Activated naive CD4-positive, alpha-beta T cell treated with anti-CD3 and anti-CD28 coated beads, Interleukin-2, amount 10 ng/mL, durations not matched to agents 7 days and 5 days (primary cell): ENCODE results near the gene KLHL22.

ENCODE experiments used
- CTCF ChIA-PET: fragments of 350-600 bp; sonication (Branson Sonifier 250); formaldehyde crosslinking; loops from one replicate; lab custom pipeline; 2021; ENCODE audit warnings: antibody characterized with exemption; lab: Charles Lee
- DNase-seq: peaks from one replicate; pipeline ENCODE4 v3.0.0-alpha.2; 2020
- H3K27ac Mint-ChIP-seq: one replicate; pipeline ENCODE4 v1.8.0; 2021; ENCODE audit warnings: mild to moderate bottlenecking, moderate library complexity, mixed read lengths
- H3K27me3 Mint-ChIP-seq: one replicate; pipeline ENCODE4 v1.8.0; 2021; ENCODE audit warnings: mild to moderate bottlenecking, mixed read lengths
- H3K36me3 Mint-ChIP-seq: one replicate; pipeline ENCODE4 v1.8.0; 2021; ENCODE audit warnings: mixed read lengths
- H3K4me1 Mint-ChIP-seq: one replicate; pipeline ENCODE4 v1.8.0; 2021; ENCODE audit warnings: mixed read lengths
- H3K4me3 Mint-ChIP-seq: one replicate; pipeline ENCODE4 v1.8.0; 2021; ENCODE audit warnings: mild to moderate bottlenecking, moderate library complexity, mixed read lengths
- H3K9me3 Mint-ChIP-seq: one replicate; pipeline ENCODE4 v1.8.0; 2021; ENCODE audit warnings: mixed read lengths

Gene KLHL22

GRCh38 chr22:20531154-20531403 lies 35.5 kb upstream of the KLHL22 start:
- no peak overlapping the region for H3K27ac Mint-ChIP-seq
- H3K36me3 Mint-ChIP-seq = peaks cover 39% of the 10 kb centered on the region
- DNase-seq = no peak
- no peaks in the 10 kb centered on the region for H3K27me3 Mint-ChIP-seq
- CTCF ChIA-PET = interaction anchor here (1.5 kb wide), 1 partner anchor 33 kb away, joined by 5 read pairs; no protein-coding TSS in a partner anchor
- H3K4me3 Mint-ChIP-seq = no peak overlapping the region
- H3K9me3 Mint-ChIP-seq = no peaks in the 10 kb centered on the region
- H3K4me1 Mint-ChIP-seq = peaks cover 60% of the 10 kb centered on the region

- Mint-ChIP-seq H3K27ac (peak overlapping the region; percentile 58), H3K36me3 (peaks cover 39% of the 10 kb centered on the region), H3K4me3 (no peak overlapping the region), H3K4me1 (peaks cover 60% of the 10 kb centered on the region), H3K27me3 (no peaks in the 10 kb centered on the region), H3K9me3 (no peaks in the 10 kb centered on the region)
- CTCF ChIA-PET = interaction anchor here (1.5 kb wide), 1 partner anchor 34 kb away, joined by 5 read pairs; no protein-coding TSS in a partner anchor
- DNase-seq = no peak
Observed at GRCh38 chr22:20530368-20531153, 35.0 kb upstream of the KLHL22 start.

- Mint-ChIP-seq H3K36me3 (peaks cover 39% of the 10 kb centered on the region), H3K9me3 (no peaks in the 10 kb centered on the region), H3K4me3 (no peak overlapping the region), H3K27ac (no peak overlapping the region), H3K4me1 (peaks cover 63% of the 10 kb centered on the region), H3K27me3 (no peaks in the 10 kb centered on the region)
- CTCF ChIA-PET = interaction anchor here (0.6 kb wide), 1 partner anchor 35 kb away, joined by 3 read pairs; no protein-coding TSS in a partner anchor
- DNase-seq = no peak
Observed at GRCh38 chr22:20528405-20528978, 32.9 kb upstream of the KLHL22 start.

- CTCF ChIA-PET = interaction anchor here (1.9 kb wide), 1 partner anchor 11 kb away, joined by 7 read pairs; no protein-coding TSS in a partner anchor
- peaks cover 44% of the 10 kb centered on the region for H3K36me3 Mint-ChIP-seq
- peaks cover 65% of the 10 kb centered on the region for H3K4me1 Mint-ChIP-seq
Observed at GRCh38 chr22:20526628-20527355, 31.2 kb upstream of the KLHL22 start.

GRCh38 chr22:20526305-20526627 lies 30.7 kb upstream of the KLHL22 start:
- peaks cover 61% of the 10 kb centered on the region for H3K4me1 Mint-ChIP-seq
- H3K27ac Mint-ChIP-seq = no peak overlapping the region
- no peak overlapping the region for H3K4me3 Mint-ChIP-seq
- H3K36me3 Mint-ChIP-seq = peaks cover 39% of the 10 kb centered on the region
- DNase-seq = no peak
- CTCF ChIA-PET = interaction anchor here (1.9 kb wide), 1 partner anchor 12 kb away, joined by 7 read pairs; no protein-coding TSS in a partner anchor
- H3K9me3 Mint-ChIP-seq = no peaks in the 10 kb centered on the region
- no peaks in the 10 kb centered on the region for H3K27me3 Mint-ChIP-seq

More at GRCh38 chr22:20526628-20527355, 31.2 kb upstream of the KLHL22 start:
- no peak for DNase-seq
- Mint-ChIP-seq H3K27ac (peak overlapping the region; percentile 70), H3K9me3 (no peaks in the 10 kb centered on the region), H3K27me3 (no peaks in the 10 kb centered on the region), H3K4me3 (no peak overlapping the region)

GRCh38 chr22:20525048-20525447 lies 29.5 kb upstream of the KLHL22 start:
- DNase-seq = no peak
- CTCF ChIA-PET = interaction anchor here (0.6 kb wide), 1 partner anchor 46 kb away, joined by 3 read pairs; no protein-coding TSS in a partner anchor
- Mint-ChIP-seq H3K27ac (no peak overlapping the region), H3K9me3 (no peaks in the 10 kb centered on the region), H3K36me3 (peaks cover 43% of the 10 kb centered on the region), H3K27me3 (no peaks in the 10 kb centered on the region), H3K4me1 (peaks cover 57% of the 10 kb centered on the region), H3K4me3 (no peak overlapping the region)

- Mint-ChIP-seq H3K9me3 (no peaks in the 10 kb centered on the region), H3K4me3 (no peak overlapping the region), H3K27ac (peak overlapping the region; percentile 43), H3K27me3 (no peaks in the 10 kb centered on the region), H3K36me3 (peaks cover 43% of the 10 kb centered on the region), H3K4me1 (peaks cover 59% of the 10 kb centered on the region)
- CTCF ChIA-PET = interaction anchor here (1.0 to 1.8 kb wide), 2 partner anchors 26 to 40 kb away, joined by 3 to 5 read pairs; no protein-coding TSS in a partner anchor
- peak; percentile 34 for DNase-seq
Observed at GRCh38 chr22:20524004-20524481, 28.4 kb upstream of the KLHL22 start.

- CTCF ChIA-PET = interaction anchor here (1.0 to 1.8 kb wide), 2 partner anchors 26 to 40 kb away, joined by 3 to 5 read pairs; no protein-coding TSS in a partner anchor
- H3K36me3 Mint-ChIP-seq = peaks cover 46% of the 10 kb centered on the region
- DNase-seq = peak; percentile 28
- H3K4me3 Mint-ChIP-seq = no peak overlapping the region
- peak overlapping the region; percentile 81 for H3K27ac Mint-ChIP-seq
- H3K4me1 Mint-ChIP-seq = peaks cover 65% of the 10 kb centered on the region
- H3K27me3 Mint-ChIP-seq = no peaks in the 10 kb centered on the region
- no peaks in the 10 kb centered on the region for H3K9me3 Mint-ChIP-seq
Observed at GRCh38 chr22:20523086-20523983, 27.7 kb upstream of the KLHL22 start.

GRCh38 chr22:20522134-20523004 lies 26.8 kb upstream of the KLHL22 start:
- Mint-ChIP-seq H3K9me3 (no peaks in the 10 kb centered on the region), H3K27me3 (no peaks in the 10 kb centered on the region), H3K27ac (peak overlapping the region; percentile 8), H3K4me3 (no peak overlapping the region), H3K4me1 (peaks cover 70% of the 10 kb centered on the region), H3K36me3 (peaks cover 49% of the 10 kb centered on the region)
- CTCF ChIA-PET = no interaction called here
- DNase-seq = no peak

GRCh38 chr22:20520093-20520511 lies 24.5 kb upstream of the KLHL22 start:
- H3K27me3 Mint-ChIP-seq = no peaks in the 10 kb centered on the region
- CTCF ChIA-PET = no interaction called here
- H3K4me1 Mint-ChIP-seq = peaks cover 70% of the 10 kb centered on the region
- H3K9me3 Mint-ChIP-seq = no peaks in the 10 kb centered on the region
- DNase-seq = no peak
- H3K27ac Mint-ChIP-seq = no peak overlapping the region
- no peak overlapping the region for H3K4me3 Mint-ChIP-seq
- H3K36me3 Mint-ChIP-seq = peaks cover 46% of the 10 kb centered on the region

- Mint-ChIP-seq H3K27me3 (no peaks in the 10 kb centered on the region), H3K27ac (no peak overlapping the region), H3K4me1 (peaks cover 70% of the 10 kb centered on the region), H3K9me3 (no peaks in the 10 kb centered on the region), H3K4me3 (no peak overlapping the region), H3K36me3 (peaks cover 48% of the 10 kb centered on the region)
- CTCF ChIA-PET = no interaction called here
- no peak for DNase-seq
Observed at GRCh38 chr22:20519558-20519957, 24.0 kb upstream of the KLHL22 start.

- peak overlapping the region; percentile 49 for H3K27ac Mint-ChIP-seq
- CTCF ChIA-PET = interaction anchor here (1.2 to 1.4 kb wide), 2 partner anchors 9 to 46 kb away, joined by 3 to 4 read pairs; no protein-coding TSS in a partner anchor
- no peak for DNase-seq
- peaks cover 67% of the 10 kb centered on the region for H3K4me1 Mint-ChIP-seq
- no peaks in the 10 kb centered on the region for H3K27me3 Mint-ChIP-seq
- H3K4me3 Mint-ChIP-seq = no peak overlapping the region
- peaks cover 52% of the 10 kb centered on the region for H3K36me3 Mint-ChIP-seq
- H3K9me3 Mint-ChIP-seq = no peaks in the 10 kb centered on the region
Observed at GRCh38 chr22:20517841-20518592, 22.4 kb upstream of the KLHL22 start.
